Neural progenitor cell (in vitro differentiated cells): ENCODE results near the gene ARPP19. TPM values are rescaled to one million over a fixed set of nuclear protein-coding genes. Genes with fewer than 3 reads are reported as not detected.

ENCODE experiments used
- DNase-seq: peaks from one replicate; pipeline ENCODE4 v3.0.0-alpha.2; 2016; ENCODE audit warnings: low spot score
- H2AFZ ChIP-seq: fragments of 200-600 bp; sonication (generic); replicated peaks from 2 replicates; pipeline ENCODE4 v1.6.1; 2016; ENCODE audit warnings: antibody characterized with exemption
- H3F3A ChIP-seq: fragments of 200-600 bp; sonication (generic); 2 replicates; pipeline ENCODE4 v1.6.1; 2016; ENCODE audit warnings: antibody characterized with exemption, low read depth
- H3K27ac ChIP-seq: fragments of 200-600 bp; sonication (generic); 2 replicates; pipeline ENCODE4 v1.5.1; 2016; ENCODE audit warnings: mild to moderate bottlenecking
- H3K27me3 ChIP-seq: fragments of 200-600 bp; sonication (generic); 2 replicates; pipeline ENCODE4 v1.6.1; 2016; ENCODE audit warnings: mild to moderate bottlenecking, moderate library complexity
- H3K36me3 ChIP-seq: fragments of 200-600 bp; sonication (generic); 2 replicates; pipeline ENCODE4 v1.5.1; 2016
- H3K4me1 ChIP-seq: fragments of 200-600 bp; sonication (generic); 2 replicates; pipeline ENCODE4 v1.6.1; 2016; ENCODE audit warnings: mixed run types
- H3K4me2 ChIP-seq: fragments of 200-600 bp; sonication (generic); 2 replicates; pipeline ENCODE4 v1.6.1; 2016
- H3K4me3 ChIP-seq: fragments of 200-600 bp; sonication (generic); 2 replicates; pipeline ENCODE4 v1.5.1; 2016
- H3K79me2 ChIP-seq: fragments of 200-600 bp; sonication (generic); 2 replicates; pipeline ENCODE4 v1.6.1; 2016; ENCODE audit warnings: low read depth
- H3K9ac ChIP-seq: fragments of 200-600 bp; sonication (generic); 2 replicates; pipeline ENCODE4 v1.6.1; 2016
- H3K9me3 ChIP-seq: fragments of 200-600 bp; sonication (generic); 2 replicates; pipeline ENCODE4 v1.5.1; 2016; ENCODE audit warnings: low read depth
- H4K20me1 ChIP-seq: fragments of 200-600 bp; sonication (generic); 2 replicates; pipeline ENCODE4 v1.6.1; 2016; ENCODE audit warnings: low read depth
- H3K27ac Mint-ChIP-seq: 3 replicates; pipeline ENCODE4 v1.8.0; 2021; ENCODE audit warnings: mixed read lengths
- H3K27me3 Mint-ChIP-seq: 2 replicates; pipeline ENCODE4 v1.8.0; 2022; ENCODE audit warnings: low read depth, mild to moderate bottlenecking, inconsistent platforms, moderate library complexity, mixed read lengths; ENCODE audit not compliant: insufficient read depth
- H3K36me3 Mint-ChIP-seq: 3 replicates; pipeline ENCODE4 v1.8.0; 2021; ENCODE audit warnings: mixed read lengths
- H3K4me1 Mint-ChIP-seq: 3 replicates; pipeline ENCODE4 v1.8.0; 2021; ENCODE audit warnings: mixed read lengths
- H3K4me3 Mint-ChIP-seq: 3 replicates; pipeline ENCODE4 v1.8.0; 2021; ENCODE audit warnings: mild to moderate bottlenecking, moderate library complexity, mixed read lengths
- H3K9me3 Mint-ChIP-seq: 3 replicates; pipeline ENCODE4 v1.8.0; 2020; ENCODE audit warnings: mixed read lengths
- CTCF ChIP-seq: fragments of 200-600 bp; sonication (generic); IDR thresholded peaks from 2 replicates; pipeline ENCODE4 v1.5.1; 2017; ENCODE audit warnings: antibody characterized with exemption, mild to moderate bottlenecking
- EZH2 ChIP-seq: fragments of 200-600 bp; sonication (generic); IDR thresholded peaks from 2 replicates; pipeline ENCODE4 v1.6.1; 2017; ENCODE audit warnings: antibody characterized with exemption, mild to moderate bottlenecking, moderate library complexity
- EZH2phosphoT487 ChIP-seq: fragments of 200-600 bp; sonication (generic); IDR thresholded peaks from 2 replicates; pipeline ENCODE4 v1.6.1; 2017; ENCODE audit warnings: antibody characterized with exemption
- total RNA-seq: library from RNA; depleted of rRNA; stranded (reverse); fragments of >200 nt; gene quantifications from 2 replicates; pipeline ENCODE4 v1.2.3, GENCODE V29; 2015; ENCODE audit warnings: low replicate concordance

The ARPP19 gene
- total RNA-seq, 1 donor from 2014 or later, result 276 TPM

- H3K36me3 Mint-ChIP-seq, result no peaks in the 10 kb centered on the region
- H3K9me3 Mint-ChIP-seq, result no peaks in the 10 kb centered on the region
- no peaks in the 10 kb centered on the region for H3K9me3 ChIP-seq
- H3K27me3 Mint-ChIP-seq, result peaks cover 2% of the 10 kb centered on the region
- TF ChIP-seq EZH2 (no peak), CTCF (no peak), EZH2phosphoT487 (no peak)
- peaks cover 11% of the 10 kb centered on the region for H4K20me1 ChIP-seq
- H3K27ac ChIP-seq, result no peak overlapping the region
- peaks cover 2% of the 10 kb centered on the region for H3K4me1 Mint-ChIP-seq
- H3K27ac Mint-ChIP-seq, result no peak overlapping the region
- no peak overlapping the region for H3K4me3 Mint-ChIP-seq
- no peak overlapping the region for H3K9ac ChIP-seq
- DNase-seq, result no peak
- no peaks in the 10 kb centered on the region for H3K36me3 ChIP-seq
- H3K79me2 ChIP-seq, result peaks cover 6% of the 10 kb centered on the region
- H3K27me3 ChIP-seq, result no peaks in the 10 kb centered on the region
- H3K4me2 ChIP-seq, result no peak overlapping the region
- no peak overlapping the region for H3K4me3 ChIP-seq
- no peak overlapping the region for H2AFZ ChIP-seq
- no peaks in the 10 kb centered on the region for H3K4me1 ChIP-seq
- H3F3A ChIP-seq, result peaks cover 4% of the 10 kb centered on the region
Observed at GRCh38 chr15:52518487-52519371, 50.1 kb downstream of the ARPP19 start.

DNA sequence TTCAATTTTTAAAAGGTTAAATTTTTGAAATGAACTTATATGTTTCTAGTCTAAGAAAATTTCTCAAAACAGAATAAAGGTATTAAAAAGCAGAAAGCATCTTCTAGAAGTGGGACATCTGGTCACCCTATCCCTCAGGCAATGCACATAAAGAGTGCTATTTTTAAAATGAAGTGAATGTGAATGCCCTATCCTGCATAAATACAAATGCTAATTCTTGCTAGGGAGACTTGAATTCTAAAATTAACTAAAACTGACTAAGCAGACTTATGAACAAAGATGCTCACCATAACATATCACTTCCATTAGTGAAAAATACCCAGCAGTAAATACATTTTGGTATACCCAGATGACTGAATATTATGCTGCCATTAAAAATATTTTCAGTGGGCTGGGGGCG is 51.8 kb downstream of the ARPP19 start:
- no peak overlapping the region for H3K4me3 ChIP-seq
- H3K27ac ChIP-seq, result no peak overlapping the region
- H3K9me3 Mint-ChIP-seq, result no peaks in the 10 kb centered on the region
- no peak overlapping the region for H2AFZ ChIP-seq
- no peak overlapping the region for H3K4me2 ChIP-seq
- no peaks in the 10 kb centered on the region for H3K9me3 ChIP-seq
- no peak for TF ChIP-seq EZH2
- no peak for TF ChIP-seq EZH2phosphoT487
- no peak for TF ChIP-seq CTCF
- peaks cover 5% of the 10 kb centered on the region for H4K20me1 ChIP-seq
- no peaks in the 10 kb centered on the region for H3K36me3 Mint-ChIP-seq
- H3F3A ChIP-seq, result no peaks in the 10 kb centered on the region
- no peak overlapping the region for H3K4me3 Mint-ChIP-seq
- H3K27me3 ChIP-seq, result no peaks in the 10 kb centered on the region
- H3K79me2 ChIP-seq, result peaks cover 6% of the 10 kb centered on the region
- H3K4me1 ChIP-seq, result no peaks in the 10 kb centered on the region
- H3K9ac ChIP-seq, result no peak overlapping the region
- H3K36me3 ChIP-seq, result no peaks in the 10 kb centered on the region
- no peak for DNase-seq
- H3K27ac Mint-ChIP-seq, result no peak overlapping the region
- no peaks in the 10 kb centered on the region for H3K27me3 Mint-ChIP-seq
- no peaks in the 10 kb centered on the region for H3K4me1 Mint-ChIP-seq

GRCh38 chr15:52515343-52515742 is 53.5 kb downstream of the ARPP19 start:
- H3K4me3 ChIP-seq, result no peak overlapping the region
- H3K9me3 ChIP-seq, result no peaks in the 10 kb centered on the region
- H3K27me3 ChIP-seq, result no peaks in the 10 kb centered on the region
- H2AFZ ChIP-seq, result no peak overlapping the region
- H3K27ac ChIP-seq, result no peak overlapping the region
- no peaks in the 10 kb centered on the region for H3K36me3 ChIP-seq
- no peaks in the 10 kb centered on the region for H3K27me3 Mint-ChIP-seq
- no peak overlapping the region for H3K4me3 Mint-ChIP-seq
- TF ChIP-seq CTCF (no peak), EZH2phosphoT487 (no peak), EZH2 (no peak)
- no peaks in the 10 kb centered on the region for H3K4me1 Mint-ChIP-seq
- H3K9ac ChIP-seq, result no peak overlapping the region
- peaks cover 10% of the 10 kb centered on the region for H4K20me1 ChIP-seq
- H3K79me2 ChIP-seq, result no peaks in the 10 kb centered on the region
- no peaks in the 10 kb centered on the region for H3F3A ChIP-seq
- no peak overlapping the region for H3K4me2 ChIP-seq
- no peak overlapping the region for H3K27ac Mint-ChIP-seq
- no peaks in the 10 kb centered on the region for H3K36me3 Mint-ChIP-seq
- H3K9me3 Mint-ChIP-seq, result no peaks in the 10 kb centered on the region
- peaks cover 9% of the 10 kb centered on the region for H3K4me1 ChIP-seq
- no peak for DNase-seq
